UCSD-AML1 (cell line): ENCODE results near the gene MED15.
"Not testable (repeated sequence)": the region's sequence is repeated elsewhere in the genome, so short reads cannot be mapped to it uniquely, and the experiment has no call there.

Experiments
- DNase-seq: peaks from one replicate; lab custom pipeline; 2025; ENCODE audit not compliant: unreplicated experiment; lab: John Stamatoyannopoulos, UW

MED15 gene

GRCh38 chr22:20594486-20594885 is 87.1 kb downstream of the MED15 start:
- not testable (repeated sequence) for DNase-seq

- DNase-seq: no peak
Measured at GRCh38 chr22:20595461-20595860, 88.1 kb downstream of the MED15 start.

- no peak for DNase-seq
Measured at GRCh38 chr22:20599117-20599516, 91.7 kb downstream of the MED15 start.

GRCh38 chr22:20600137-20600673 is 92.8 kb downstream of the MED15 start:
- no peak for DNase-seq

GRCh38 chr22:20601308-20601707 is 93.9 kb downstream of the MED15 start:
- no peak for DNase-seq

- no peak for DNase-seq
Measured at GRCh38 chr22:20602609-20603164, 95.3 kb downstream of the MED15 start.

- DNase-seq: no peak
Measured at GRCh38 chr22:20604092-20604747, 96.8 kb downstream of the MED15 start.

- DNase-seq: no peak
Measured at GRCh38 chr22:20604776-20605221, 97.4 kb downstream of the MED15 start.

GRCh38 chr22:20605328-20605727 is 97.9 kb downstream of the MED15 start:
- no peak for DNase-seq

GRCh38 chr22:20606041-20606783 is 98.8 kb downstream of the MED15 start:
- DNase-seq: peak; percentile 72

GRCh38 chr22:20606784-20607128 is 99.3 kb downstream of the MED15 start:
- DNase-seq: no peak

GRCh38 chr22:20607157-20607907 is 99.9 kb downstream of the MED15 start:
- DNase-seq: no peak

GRCh38 chr22:20610243-20610686 is 102.9 kb downstream of the MED15 start:
- no peak for DNase-seq

GRCh38 chr22:20610757-20611156 is 103.3 kb downstream of the MED15 start:
- no peak for DNase-seq

GRCh38 chr22:20611418-20611817 is 104.0 kb downstream of the MED15 start:
- no peak for DNase-seq

GRCh38 chr22:20613301-20613700 is 105.9 kb downstream of the MED15 start:
- no peak for DNase-seq

GRCh38 chr22:20615021-20615420 is 107.6 kb downstream of the MED15 start:
- DNase-seq: no peak

GRCh38 chr22:20615533-20616450 is 108.4 kb downstream of the MED15 start:
- DNase-seq: no peak

- no peak for DNase-seq
Measured at GRCh38 chr22:20616451-20617043, 109.1 kb downstream of the MED15 start.

GRCh38 chr22:20618488-20618887 is 111.1 kb downstream of the MED15 start:
- no peak for DNase-seq
